ENCODE measurements around the gene CAPG.
A peak's percentile ranks its signal among the peaks of the same experiment; 100 is the strongest.

CAPG gene

GRCh38 chr2:85356186-85356585 lies 54.0 kb downstream of the CAPG start:
- DNase-seq (ENCODE audit: low read depth) = no peak

GRCh38 chr2:85355521-85355920 lies 54.6 kb downstream of the CAPG start:
- no peak for DNase-seq (ENCODE audit: low read depth)

GRCh38 chr2:85355073-85355410 lies 55.1 kb downstream of the CAPG start:
- DNase-seq (ENCODE audit: low read depth) = no peak

- DNase-seq (ENCODE audit: low read depth) = peak; percentile 93
These were observed 55.7 kb downstream of the CAPG start, which contains the start of the genes ELMOD3 and RETSAT for GRCh38 chr2:85354286-85355072. Gene ELMOD3 (plus strand): TSS chr2:85354769. CDS start chr2:85357199, 2,430 bp downstream. Gene RETSAT (minus strand): TSS chr2:85354528. CDS start chr2:85354507, 21 bp downstream.

GRCh38 chr2:85353876-85354285 lies 56.3 kb downstream of the CAPG start:
- DNase-seq (ENCODE audit: low read depth) = no peak

- DNase-seq (ENCODE audit: low read depth) = no peak
These were observed 62.6 kb downstream of the CAPG start for GRCh38 chr2:85347599-85347998.

Data from activated T-helper 9 cell treated with anti-CD3 and anti-CD28 coated beads, Interleukin-2, amount 50 U/mL, for 16 hours (primary cell).